Transverse colon (tissue), 4 donors: ENCODE data around the gene TEDDM1.

Experiments used
- CTCF ChIP-seq, 5 experiments: fragments of 200-600 bp in 3 of 5; fragments of 450-650 bp in 2 of 5; sonication (generic) in 3 of 5; IDR thresholded peaks; 1 replicate in 2 of 5; 2 replicates in 3 of 5; pipeline ENCODE4 v1.5.1; 2016 to 2017; ENCODE audit warnings: antibody characterized with exemption in 5 of 5, inconsistent platforms in 3 of 5, mild to moderate bottlenecking in 2 of 5, moderate library complexity in 1 of 5
- EP300 ChIP-seq: sonication (generic); formaldehyde crosslinking; IDR thresholded peaks from one replicate; pipeline ENCODE4 v1.6.1; 2017; ENCODE audit warnings: antibody characterized with exemption, low read depth
- POLR2A ChIP-seq: fragments of 450-650 bp; IDR thresholded peaks from one replicate; pipeline ENCODE4 v1.6.1; 2016; ENCODE audit warnings: antibody characterized with exemption, mild to moderate bottlenecking, moderate library complexity
- POLR2AphosphoS5 ChIP-seq, 3 donors: sonication (generic); formaldehyde crosslinking; IDR thresholded peaks; one replicate each; pipeline ENCODE4 v1.6.1; 2016; ENCODE audit warnings: antibody characterized with exemption in 3 of 3

- TF ChIP-seq EP300, result no peak
- no peak for TF ChIP-seq CTCF (IDR thresholded peaks at IDR 0.05)
- no peak for TF ChIP-seq POLR2A
- no peak for TF ChIP-seq POLR2AphosphoS5 (IDR thresholded peaks at IDR 0.05)
Measured at GRCh38 chr1:182367926-182368325, 32.5 kb downstream of the TEDDM1 start.
